HCT116 (cell line): Measurements from ENCODE around the gene KDM7A. TPM values are rescaled to one million over a fixed set of nuclear protein-coding genes. Genes with fewer than 3 reads are reported as not detected.

Experiments used
- ATAC-seq: fragments of 200-7000 bp; cut with Tn5 transposase; 2 replicates; pipeline ENCODE4 v1.9.1; 2020; ENCODE audit warnings: mild to moderate bottlenecking, moderate library complexity
- BruUV-seq: library from RNA; stranded (reverse); fragments of 400-500 nt; replicated peaks from 2 replicates; lab custom pipeline; 2021; lab: Mats Ljungman, UMichigan
- CTCF ChIA-PET: fragments of 300-600 bp; sonication (Branson Sonifier 250); formaldehyde crosslinking; loops from one replicate; lab custom pipeline; 2021; ENCODE audit warnings: antibody characterized with exemption; lab: Charles Lee
- POLR2A ChIA-PET: fragments of 300-600, 350-600 bp; sonication (Branson Sonifier 250); formaldehyde crosslinking; loops from one replicate; lab custom pipeline; 2021; ENCODE audit warnings: antibody characterized with exemption; lab: Charles Lee
- RAD21 ChIA-PET, 2 experiments: fragments of 300-600 bp; sonication (Branson Sonifier 250); formaldehyde crosslinking; loops; one replicate each; lab custom pipeline; 2023; ENCODE audit warnings: low total read pairs in 2 of 2; ENCODE audit not compliant: uncharacterized antibody in 2 of 2, unreplicated experiment in 2 of 2, low non-redundant PET in 1 of 2; lab: Charles Lee
- DNase-seq: peaks from one replicate; pipeline ENCODE4 v3.0.0-alpha.2; 2010; ENCODE audit warnings: low read depth, low spot score
- H2AFZ ChIP-seq: fragments of 200-600 bp; shearing (Covaris generic), sonication (generic); 2 replicates; pipeline ENCODE4 v1.6.1; 2017; ENCODE audit warnings: low read depth, mixed run types, mixed read lengths, antibody characterized with exemption, low read length; ENCODE audit not compliant: poor library complexity, severe bottlenecking
- H3K27ac ChIP-seq: 2 replicates; pipeline ENCODE4 v1.5.1; 2012; ENCODE audit warnings: low read depth, low read length
- H3K27me3 ChIP-seq: fragments of 200-600 bp; sonication (generic); 2 replicates; pipeline ENCODE4 v1.6.1; 2016; ENCODE audit warnings: mixed run types, low read length, mixed read lengths; ENCODE audit not compliant: insufficient read depth
- H3K36me3 ChIP-seq, 2 experiments: fragments of 200-500 bp in 1 of 2; fragments of 200-600 bp in 1 of 2; sonication (Bioruptor generic) in 1 of 2; sonication (generic) in 1 of 2; 2 replicates each; pipeline versions ENCODE4 v1.5.1 to v1.6.1; 2014 to 2016; ENCODE audit warnings: low read length in 2 of 2, inconsistent platforms in 1 of 2, mixed read lengths in 1 of 2, mixed run types in 1 of 2; ENCODE audit not compliant: insufficient read depth in 2 of 2, control insufficient read depth in 1 of 2
- H3K4me1 ChIP-seq, 2 experiments: fragments of 200-600 bp in 1 of 2; sonication (generic) in 1 of 2; 2 replicates each; pipeline versions ENCODE4 v1.5.1 to v1.6.1; 2012 to 2017; ENCODE audit warnings: low read length in 2 of 2, inconsistent platforms in 1 of 2, mild to moderate bottlenecking in 1 of 2, mixed read lengths in 1 of 2, mixed run types in 1 of 2, moderate library complexity in 1 of 2; ENCODE audit not compliant: insufficient read depth in 2 of 2, control insufficient read depth in 1 of 2
- H3K4me2 ChIP-seq: fragments of 200-600 bp; sonication (generic); 2 replicates; pipeline ENCODE4 v1.6.1; 2017; ENCODE audit warnings: mixed run types, low read length, mixed read lengths
- H3K4me3 ChIP-seq, 2 experiments: fragments of 200-600 bp in 1 of 2; sonication (generic) in 1 of 2; replicated peaks in 1 of 2; 2 replicates each; pipeline ENCODE4 v1.5.1; 2011 to 2016; ENCODE audit warnings: low read length in 2 of 2, control low read depth in 1 of 2, low read depth in 1 of 2, mild to moderate bottlenecking in 1 of 2, mixed read lengths in 1 of 2, mixed run types in 1 of 2
- H3K79me2 ChIP-seq: fragments of 200-600 bp; sonication (generic); 2 replicates; pipeline ENCODE4 v1.6.1; 2017; ENCODE audit warnings: mild to moderate bottlenecking, mixed run types, low read length, moderate library complexity, mixed read lengths; ENCODE audit not compliant: insufficient read depth
- H3K9ac ChIP-seq: fragments of 200-600 bp; sonication (generic); 2 replicates; pipeline ENCODE4 v1.6.1; 2016; ENCODE audit warnings: low read length, mixed read lengths
- H3K9me2 ChIP-seq: fragments of 200-600 bp; sonication (generic), shearing (Covaris generic); 2 replicates; pipeline ENCODE4 v1.6.1; 2017; ENCODE audit warnings: mixed run types, mild to moderate bottlenecking, moderate library complexity; ENCODE audit not compliant: insufficient read depth
- H3K9me3 ChIP-seq, 2 experiments: fragments of 200-500 bp in 1 of 2; fragments of 200-600 bp in 1 of 2; sonication (Bioruptor generic) in 1 of 2; sonication (generic) in 1 of 2; 2 replicates each; pipeline ENCODE4 v1.6.1; 2014 to 2017; ENCODE audit warnings: low read length in 2 of 2, mixed read lengths in 2 of 2, inconsistent platforms in 1 of 2, low read depth in 1 of 2, mild to moderate bottlenecking in 1 of 2, mixed run types in 1 of 2, moderate library complexity in 1 of 2; ENCODE audit not compliant: control insufficient read depth in 1 of 2, insufficient read depth in 1 of 2
- H4K20me1 ChIP-seq: fragments of 200-600 bp; sonication (generic), shearing (Covaris generic); 2 replicates; pipeline ENCODE4 v1.6.1; 2017; ENCODE audit warnings: mixed run types, mild to moderate bottlenecking, moderate library complexity; ENCODE audit not compliant: insufficient read depth
- CEBPB ChIP-seq: IDR thresholded peaks from 2 replicates; pipeline ENCODE4 v1.6.1; 2012; ENCODE audit warnings: low read depth
- RAD21 ChIP-seq: IDR thresholded peaks from 2 replicates; pipeline ENCODE4 v1.6.1; 2012; ENCODE audit warnings: low read depth, mild to moderate bottlenecking
- SIN3A ChIP-seq: IDR thresholded peaks from 2 replicates; pipeline ENCODE4 v1.6.1; 2012; ENCODE audit warnings: low read depth
- intact Hi-C: fragments of 100-400 bp; cut with micrococcal nuclease; formaldehyde crosslinking; loops from 2 replicates; pipeline ENCODE4 v1.10.0; 2022
- total RNA-seq: library from RNA; stranded (reverse); gene quantifications from one replicate; pipeline ENCODE4 v1.2.1, GENCODE V29; 2021; ENCODE audit not compliant: unreplicated experiment
- TF ChIP-seq, protein P1 (sequence below): IDR thresholded peaks from 2 replicates; pipeline ENCODE4 v1.6.1; 2011; ENCODE audit warnings: mild to moderate bottlenecking, low read length, moderate library complexity; ENCODE audit not compliant: insufficient replicate concordance; ENCODE audit errors: extremely low read depth
- TF ChIP-seq, protein P2 (sequence below): IDR thresholded peaks from 2 replicates; pipeline ENCODE4 v1.6.1; 2012; ENCODE audit warnings: low read depth

Gene KDM7A
- total RNA-seq, 1 experiment from 2014 or later = 11.6 TPM

DNA sequence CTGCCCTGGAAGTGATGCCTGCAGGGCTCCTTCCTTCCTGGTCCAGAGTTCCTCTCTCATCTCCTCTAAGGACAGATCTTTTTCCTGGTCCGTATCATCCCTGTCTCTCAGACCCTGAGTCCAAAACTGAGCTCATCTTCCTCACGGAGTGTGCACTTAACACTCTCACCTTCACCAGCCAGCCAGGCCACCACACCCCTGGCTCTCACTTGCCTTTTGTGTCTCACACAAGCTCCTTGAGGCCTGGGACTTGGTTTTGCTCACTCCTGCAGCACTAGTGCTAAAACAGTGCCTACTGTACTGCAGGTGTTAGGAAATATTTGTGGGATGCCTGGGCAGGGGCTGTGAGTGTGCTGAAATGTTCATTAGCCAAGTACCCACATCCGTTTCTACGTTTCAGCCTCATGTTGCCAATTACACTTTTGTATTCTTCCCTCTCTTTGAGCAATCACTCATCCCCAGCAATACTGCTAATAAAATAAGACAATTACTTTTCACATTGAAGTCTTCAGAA lies 92.6 kb downstream of the KDM7A start:
- DNase-seq (no peak), ATAC-seq (no peak)
- Histone ChIP-seq H3K9me2 (no peaks in the 10 kb centered on the region), H3K36me3 (no peaks in the 10 kb centered on the region), H3K79me2 (no peaks in the 10 kb centered on the region), H4K20me1 (no peaks in the 10 kb centered on the region), H3K4me2 (no peak overlapping the region), H3K27me3 (no peaks in the 10 kb centered on the region), H3K9me3 (no peaks in the 10 kb centered on the region), H2AFZ (no peak overlapping the region), H3K27ac (no peak overlapping the region), H3K9ac (no peak overlapping the region), H3K4me1 (0 out of 4 replicates have a peak, but pooled peaks cover 0 to 2% of the 10 kb centered on the region in 2 experiments), H3K4me3 (no peak overlapping the region)
- TF ChIP-seq CEBPB (no peak), RAD21 (no peak), SIN3A (no peak)
- TF ChIP-seq, protein P1, sequence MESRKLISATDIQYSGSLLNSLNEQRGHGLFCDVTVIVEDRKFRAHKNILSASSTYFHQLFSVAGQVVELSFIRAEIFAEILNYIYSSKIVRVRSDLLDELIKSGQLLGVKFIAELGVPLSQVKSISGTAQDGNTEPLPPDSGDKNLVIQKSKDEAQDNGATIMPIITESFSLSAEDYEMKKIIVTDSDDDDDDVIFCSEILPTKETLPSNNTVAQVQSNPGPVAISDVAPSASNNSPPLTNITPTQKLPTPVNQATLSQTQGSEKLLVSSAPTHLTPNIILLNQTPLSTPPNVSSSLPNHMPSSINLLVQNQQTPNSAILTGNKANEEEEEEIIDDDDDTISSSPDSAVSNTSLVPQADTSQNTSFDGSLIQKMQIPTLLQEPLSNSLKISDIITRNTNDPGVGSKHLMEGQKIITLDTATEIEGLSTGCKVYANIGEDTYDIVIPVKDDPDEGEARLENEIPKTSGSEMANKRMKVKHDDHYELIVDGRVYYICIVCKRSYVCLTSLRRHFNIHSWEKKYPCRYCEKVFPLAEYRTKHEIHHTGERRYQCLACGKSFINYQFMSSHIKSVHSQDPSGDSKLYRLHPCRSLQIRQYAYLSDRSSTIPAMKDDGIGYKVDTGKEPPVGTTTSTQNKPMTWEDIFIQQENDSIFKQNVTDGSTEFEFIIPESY = no peak
- TF ChIP-seq, protein P2, sequence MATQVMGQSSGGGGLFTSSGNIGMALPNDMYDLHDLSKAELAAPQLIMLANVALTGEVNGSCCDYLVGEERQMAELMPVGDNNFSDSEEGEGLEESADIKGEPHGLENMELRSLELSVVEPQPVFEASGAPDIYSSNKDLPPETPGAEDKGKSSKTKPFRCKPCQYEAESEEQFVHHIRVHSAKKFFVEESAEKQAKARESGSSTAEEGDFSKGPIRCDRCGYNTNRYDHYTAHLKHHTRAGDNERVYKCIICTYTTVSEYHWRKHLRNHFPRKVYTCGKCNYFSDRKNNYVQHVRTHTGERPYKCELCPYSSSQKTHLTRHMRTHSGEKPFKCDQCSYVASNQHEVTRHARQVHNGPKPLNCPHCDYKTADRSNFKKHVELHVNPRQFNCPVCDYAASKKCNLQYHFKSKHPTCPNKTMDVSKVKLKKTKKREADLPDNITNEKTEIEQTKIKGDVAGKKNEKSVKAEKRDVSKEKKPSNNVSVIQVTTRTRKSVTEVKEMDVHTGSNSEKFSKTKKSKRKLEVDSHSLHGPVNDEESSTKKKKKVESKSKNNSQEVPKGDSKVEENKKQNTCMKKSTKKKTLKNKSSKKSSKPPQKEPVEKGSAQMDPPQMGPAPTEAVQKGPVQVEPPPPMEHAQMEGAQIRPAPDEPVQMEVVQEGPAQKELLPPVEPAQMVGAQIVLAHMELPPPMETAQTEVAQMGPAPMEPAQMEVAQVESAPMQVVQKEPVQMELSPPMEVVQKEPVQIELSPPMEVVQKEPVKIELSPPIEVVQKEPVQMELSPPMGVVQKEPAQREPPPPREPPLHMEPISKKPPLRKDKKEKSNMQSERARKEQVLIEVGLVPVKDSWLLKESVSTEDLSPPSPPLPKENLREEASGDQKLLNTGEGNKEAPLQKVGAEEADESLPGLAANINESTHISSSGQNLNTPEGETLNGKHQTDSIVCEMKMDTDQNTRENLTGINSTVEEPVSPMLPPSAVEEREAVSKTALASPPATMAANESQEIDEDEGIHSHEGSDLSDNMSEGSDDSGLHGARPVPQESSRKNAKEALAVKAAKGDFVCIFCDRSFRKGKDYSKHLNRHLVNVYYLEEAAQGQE = no peak
- ChIA-PET POLR2A (no interaction called here), RAD21 (no interaction called here), CTCF (no interaction called here)
- no TSS peak for BruUV-seq
- intact Hi-C loops = no loop called here
